ENCODE results near the gene MAMDC2. TPM values are rescaled to one million over a fixed set of nuclear protein-coding genes. Genes with fewer than 3 reads are reported as not detected.

The MAMDC2 gene
- total and polyA plus RNA-seq, 2 of the 8 experiments (the other 6 are each of a cell fraction or from before 2014, with no cell fraction given): 6.1 to 15.4 TPM

- TF ChIP-seq CHD7 (IDR thresholded peaks at IDR 0.05; ENCODE audit: insufficient replicate concordance, low read length): no peak
- no peak for TF ChIP-seq CHD1 (IDR thresholded peaks at IDR 0.05; ENCODE audit: low read depth, low read length)
These were observed 102.3 kb downstream of the MAMDC2 start (continued) for GRCh38 chr9:70145981-70146380.

Data from H1 (cell line).